ENCODE measurements around the gene TTC7B. TPM values are rescaled to one million over a fixed set of nuclear protein-coding genes. Genes with fewer than 3 reads are reported as not detected.

The TTC7B gene
- total and polyA plus RNA-seq, 2 donors (not counting 3 experiments of a cell fraction or from before 2014, with no cell fraction given) = 46.8 to 76.5 TPM

DNA sequence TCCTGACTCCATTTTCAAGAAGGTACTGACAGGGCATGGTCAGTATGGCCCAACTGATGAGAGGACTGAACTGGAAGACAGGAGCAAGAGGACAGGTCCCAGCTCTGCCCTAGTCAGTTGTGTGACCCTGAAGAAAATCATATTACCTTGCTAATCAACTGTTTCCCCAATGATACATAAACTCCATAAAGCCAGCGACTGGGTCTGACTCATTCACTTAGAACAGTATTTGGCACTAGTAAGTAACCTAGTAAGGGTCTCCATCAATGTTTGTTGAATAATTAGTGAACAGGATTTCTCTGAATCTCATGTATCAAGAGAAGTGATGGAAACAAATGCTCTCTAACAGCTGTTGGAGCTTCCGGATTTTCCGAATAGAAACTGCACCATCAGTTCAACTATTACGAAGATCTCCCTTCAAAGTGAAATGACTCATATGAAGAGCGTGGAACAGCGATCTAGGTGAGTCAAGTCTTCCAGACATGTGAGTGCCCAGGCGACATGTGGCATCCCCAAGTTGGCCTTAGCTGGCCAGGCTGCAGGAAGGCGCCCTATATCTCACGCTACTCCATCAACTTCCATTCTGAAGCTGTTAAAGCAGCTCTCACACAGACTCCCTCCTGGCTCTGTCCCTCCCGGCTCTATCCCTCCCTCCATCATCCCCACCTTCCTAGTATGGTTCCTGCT is 94.5 kb downstream of the TTC7B start:
- Histone ChIP-seq H3K4me1 (ENCODE audit: control insufficient read depth, extremely low read depth, insufficient read depth, low read length) (no peaks in the 10 kb centered on the region), H3K79me2 (ENCODE audit: control insufficient read depth, insufficient read depth, low read length) (no peaks in the 10 kb centered on the region), H3K4me2 (ENCODE audit: insufficient read depth, low read length) (no peak overlapping the region), H3K36me3 (ENCODE audit: control insufficient read depth in 2 of 2, extremely low read depth in 1 of 2, insufficient read depth in 2 of 2, low read length in 2 of 2) (peaks cover 0 to 2% of the 10 kb centered on the region in 2 experiments), H3K27me3 (ENCODE audit: control insufficient read depth in 2 of 2, insufficient read depth in 2 of 2, low read length in 2 of 2) (no peaks in the 10 kb centered on the region), H2AFZ (ENCODE audit: low read depth, low read length) (no peak overlapping the region), H3K27ac (ENCODE audit: insufficient read depth, low read depth, low read length) (no peak overlapping the region), H3K9me1 (replicated peaks; ENCODE audit: control insufficient read depth, extremely low read depth, insufficient read depth, low read length) (no peaks in the 10 kb centered on the region), H3K9me3 (replicated peaks; ENCODE audit: control insufficient read depth, insufficient read depth, low read length) (no peaks in the 10 kb centered on the region), H4K20me1 (replicated peaks; ENCODE audit: control insufficient read depth, extremely low read depth, insufficient read depth, low read length) (no peaks in the 10 kb centered on the region), H3K4me3 (replicated peaks in 1 of 3; ENCODE audit: insufficient read depth in 1 of 3, low read depth in 1 of 3, low read length in 3 of 3) (no peak overlapping the region), H3K9ac (replicated peaks; ENCODE audit: extremely low read depth, insufficient read depth, low read length) (no peak overlapping the region)
- BruUV-seq (replicated peaks) = no TSS peak
- FAIRE-seq = no peak
- POLR2A ChIA-PET = no interaction called here
- dilution Hi-C loops (cut with MboI; ENCODE audit: extremely low pct_ligation_motif_present, low sequenced_read_pairs) = no loop called here
- TF ChIP-seq POLR2A (IDR thresholded peaks at IDR 0.05; ENCODE audit: low read depth, low read length) (no peak), FOS (IDR thresholded peaks at IDR 0.05; ENCODE audit: borderline replicate concordance, insufficient read depth, low read length) (no peak), MYC (IDR thresholded peaks at IDR 0.05; ENCODE audit: low read depth, low read length) (no peak), GATA2 (IDR thresholded peaks at IDR 0.05; ENCODE audit: insufficient read depth, insufficient read length, low read depth, low read length) (no peak), EZH2 (IDR thresholded peaks at IDR 0.05; ENCODE audit: borderline replicate concordance, low read depth, low read length, severe bottlenecking) (no peak), POLR2AphosphoS5 (IDR thresholded peaks at IDR 0.05; ENCODE audit: insufficient read depth, low read depth, low read length) (no peak), JUN (IDR thresholded peaks at IDR 0.05; ENCODE audit: borderline replicate concordance, insufficient read depth, insufficient read length, low read depth) (no peak)
- TF ChIP-seq, protein P1, sequence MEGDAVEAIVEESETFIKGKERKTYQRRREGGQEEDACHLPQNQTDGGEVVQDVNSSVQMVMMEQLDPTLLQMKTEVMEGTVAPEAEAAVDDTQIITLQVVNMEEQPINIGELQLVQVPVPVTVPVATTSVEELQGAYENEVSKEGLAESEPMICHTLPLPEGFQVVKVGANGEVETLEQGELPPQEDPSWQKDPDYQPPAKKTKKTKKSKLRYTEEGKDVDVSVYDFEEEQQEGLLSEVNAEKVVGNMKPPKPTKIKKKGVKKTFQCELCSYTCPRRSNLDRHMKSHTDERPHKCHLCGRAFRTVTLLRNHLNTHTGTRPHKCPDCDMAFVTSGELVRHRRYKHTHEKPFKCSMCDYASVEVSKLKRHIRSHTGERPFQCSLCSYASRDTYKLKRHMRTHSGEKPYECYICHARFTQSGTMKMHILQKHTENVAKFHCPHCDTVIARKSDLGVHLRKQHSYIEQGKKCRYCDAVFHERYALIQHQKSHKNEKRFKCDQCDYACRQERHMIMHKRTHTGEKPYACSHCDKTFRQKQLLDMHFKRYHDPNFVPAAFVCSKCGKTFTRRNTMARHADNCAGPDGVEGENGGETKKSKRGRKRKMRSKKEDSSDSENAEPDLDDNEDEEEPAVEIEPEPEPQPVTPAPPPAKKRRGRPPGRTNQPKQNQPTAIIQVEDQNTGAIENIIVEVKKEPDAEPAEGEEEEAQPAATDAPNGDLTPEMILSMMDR (IDR thresholded peaks at IDR 0.05; ENCODE audit: extremely low read depth in 1 of 2, insufficient read depth in 1 of 2, low read depth in 1 of 2, low read length in 2 of 2) = no peak
- TF ChIP-seq, protein P2, sequence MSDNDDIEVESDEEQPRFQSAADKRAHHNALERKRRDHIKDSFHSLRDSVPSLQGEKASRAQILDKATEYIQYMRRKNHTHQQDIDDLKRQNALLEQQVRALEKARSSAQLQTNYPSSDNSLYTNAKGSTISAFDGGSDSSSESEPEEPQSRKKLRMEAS (IDR thresholded peaks at IDR 0.05; ENCODE audit: insufficient read depth, insufficient read length) = no peak
- CTCF ChIA-PET = no interaction called here
- intact Hi-C loops (cut with micrococcal nuclease) = no loop called here
- no peak for DNase-seq (ENCODE audit: low read depth, low spot score)

Data from endothelial cell of umbilical vein (primary cell).